ENCODE measurements around the gene EHBP1.

The EHBP1 gene

DNA sequence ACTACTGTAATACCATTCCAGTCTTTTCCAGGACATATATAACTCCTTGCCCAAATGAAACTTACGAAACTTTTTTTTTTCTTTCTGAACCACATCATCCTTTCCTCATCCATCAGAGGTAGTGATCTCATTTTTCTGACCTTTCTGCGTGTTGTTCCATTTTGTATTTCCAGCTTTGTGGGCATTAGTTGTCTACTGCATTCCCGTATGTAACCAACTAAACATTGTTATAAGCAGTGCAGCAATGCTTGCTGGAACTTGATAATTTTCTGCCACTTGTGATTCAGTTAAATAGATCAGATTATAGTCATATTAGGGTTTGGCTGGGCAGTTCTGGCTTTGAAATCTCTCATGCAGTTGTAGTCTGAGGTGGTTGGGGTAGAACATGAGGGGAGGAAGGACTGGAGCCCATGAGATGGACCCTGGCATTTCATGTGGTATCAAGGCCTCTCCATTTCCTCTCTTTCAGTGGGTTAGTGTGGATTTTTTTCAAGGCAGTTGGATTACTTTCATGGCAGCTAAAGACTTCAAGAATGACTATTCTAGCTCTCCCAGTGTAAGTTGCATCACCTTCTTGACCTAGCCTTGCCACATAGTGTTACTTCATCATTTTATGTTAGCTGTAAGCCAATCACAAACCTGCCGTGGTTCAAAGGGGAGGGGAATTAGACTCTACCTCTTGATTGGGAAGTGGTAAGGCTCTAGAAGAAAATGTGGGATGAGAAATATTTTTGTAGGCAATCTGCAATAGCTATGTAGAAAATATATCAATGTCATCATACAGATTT is 80.5 kb downstream of the EHBP1 start:
- H3K4me3 ChIP-seq (ENCODE audit: low read depth, low read length), result no peak overlapping the region
- DNase-seq (ENCODE audit: low read depth), result peak; percentile 87
- TF ChIP-seq, protein P1, sequence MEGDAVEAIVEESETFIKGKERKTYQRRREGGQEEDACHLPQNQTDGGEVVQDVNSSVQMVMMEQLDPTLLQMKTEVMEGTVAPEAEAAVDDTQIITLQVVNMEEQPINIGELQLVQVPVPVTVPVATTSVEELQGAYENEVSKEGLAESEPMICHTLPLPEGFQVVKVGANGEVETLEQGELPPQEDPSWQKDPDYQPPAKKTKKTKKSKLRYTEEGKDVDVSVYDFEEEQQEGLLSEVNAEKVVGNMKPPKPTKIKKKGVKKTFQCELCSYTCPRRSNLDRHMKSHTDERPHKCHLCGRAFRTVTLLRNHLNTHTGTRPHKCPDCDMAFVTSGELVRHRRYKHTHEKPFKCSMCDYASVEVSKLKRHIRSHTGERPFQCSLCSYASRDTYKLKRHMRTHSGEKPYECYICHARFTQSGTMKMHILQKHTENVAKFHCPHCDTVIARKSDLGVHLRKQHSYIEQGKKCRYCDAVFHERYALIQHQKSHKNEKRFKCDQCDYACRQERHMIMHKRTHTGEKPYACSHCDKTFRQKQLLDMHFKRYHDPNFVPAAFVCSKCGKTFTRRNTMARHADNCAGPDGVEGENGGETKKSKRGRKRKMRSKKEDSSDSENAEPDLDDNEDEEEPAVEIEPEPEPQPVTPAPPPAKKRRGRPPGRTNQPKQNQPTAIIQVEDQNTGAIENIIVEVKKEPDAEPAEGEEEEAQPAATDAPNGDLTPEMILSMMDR (IDR thresholded peaks at IDR 0.05; ENCODE audit: low read depth, low read length), result no peak
- no peak for TF ChIP-seq MAX (IDR thresholded peaks at IDR 0.05; ENCODE audit: low read depth, low read length)
- no peak for TF ChIP-seq MYC (IDR thresholded peaks at IDR 0.05; ENCODE audit: low read depth, low read length)
- TF ChIP-seq POLR2A (IDR thresholded peaks at IDR 0.05; ENCODE audit: extremely low read depth, insufficient read length), result no peak

DNA sequence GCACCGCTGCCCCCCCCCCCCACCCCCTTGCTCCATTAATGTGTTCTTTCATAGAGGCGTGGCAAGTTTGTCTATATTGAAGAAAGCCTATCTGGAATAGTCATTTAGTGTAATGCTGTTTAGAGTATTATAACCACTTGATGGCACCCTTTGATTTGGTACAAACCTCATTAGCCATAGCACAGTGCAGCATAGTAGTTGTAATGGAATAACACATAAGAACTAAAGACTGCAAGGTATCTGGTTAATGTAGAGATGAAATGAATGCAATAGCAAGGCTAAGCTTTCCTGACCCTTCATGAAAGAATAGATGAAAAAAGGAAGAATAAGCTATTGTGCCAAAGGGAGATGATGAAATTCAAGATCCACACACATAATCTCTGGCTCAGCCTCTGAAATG is 81.9 kb downstream of the EHBP1 start:
- peak; percentile 58 for DNase-seq (ENCODE audit: low read depth)
- H3K4me3 ChIP-seq (ENCODE audit: low read depth, low read length), result no peak overlapping the region
- TF ChIP-seq POLR2A (IDR thresholded peaks at IDR 0.05; ENCODE audit: extremely low read depth, insufficient read length) (no peak), MAX (IDR thresholded peaks at IDR 0.05; ENCODE audit: low read depth, low read length) (no peak), MYC (IDR thresholded peaks at IDR 0.05; ENCODE audit: low read depth, low read length) (no peak)
- TF ChIP-seq, protein P1 (IDR thresholded peaks at IDR 0.05; ENCODE audit: low read depth, low read length), result no peak

DNA sequence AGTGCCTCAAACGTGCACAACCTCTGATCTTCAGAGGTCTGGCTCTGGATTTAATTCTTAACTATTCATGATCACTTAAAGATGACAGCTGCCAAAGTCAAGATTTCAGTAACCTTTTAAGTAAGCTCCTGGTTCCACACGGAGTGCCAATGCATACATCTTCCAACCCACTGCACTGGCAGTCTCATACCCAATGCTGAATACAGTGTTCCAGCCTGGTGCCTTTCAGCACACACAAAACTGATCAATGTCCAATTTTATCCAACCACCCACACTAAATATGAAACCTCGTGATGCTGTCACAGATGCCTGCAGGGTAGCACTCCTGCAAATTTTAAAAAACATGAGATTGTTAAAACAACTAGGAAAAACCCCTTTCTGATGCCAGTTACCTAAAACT is 84.0 kb downstream of the EHBP1 start:
- TF ChIP-seq POLR2A (IDR thresholded peaks at IDR 0.05; ENCODE audit: extremely low read depth, insufficient read length) (no peak), MAX (IDR thresholded peaks at IDR 0.05; ENCODE audit: low read depth, low read length) (no peak), MYC (IDR thresholded peaks at IDR 0.05; ENCODE audit: low read depth, low read length) (no peak)
- TF ChIP-seq, protein P1 (IDR thresholded peaks at IDR 0.05; ENCODE audit: low read depth, low read length), result no peak
- H3K4me3 ChIP-seq (ENCODE audit: low read depth, low read length), result no peak overlapping the region
- no peak for DNase-seq (ENCODE audit: low read depth)

GRCh38 chr2:62789918-62790317 is 84.4 kb downstream of the EHBP1 start:
- DNase-seq (ENCODE audit: low read depth), result no peak
- H3K4me3 ChIP-seq (ENCODE audit: low read depth, low read length), result no peak overlapping the region
- TF ChIP-seq, protein P1 (IDR thresholded peaks at IDR 0.05; ENCODE audit: low read depth, low read length), result no peak
- no peak for TF ChIP-seq MAX (IDR thresholded peaks at IDR 0.05; ENCODE audit: low read depth, low read length)
- TF ChIP-seq POLR2A (IDR thresholded peaks at IDR 0.05; ENCODE audit: extremely low read depth, insufficient read length), result no peak
- no peak for TF ChIP-seq MYC (IDR thresholded peaks at IDR 0.05; ENCODE audit: low read depth, low read length)

DNA sequence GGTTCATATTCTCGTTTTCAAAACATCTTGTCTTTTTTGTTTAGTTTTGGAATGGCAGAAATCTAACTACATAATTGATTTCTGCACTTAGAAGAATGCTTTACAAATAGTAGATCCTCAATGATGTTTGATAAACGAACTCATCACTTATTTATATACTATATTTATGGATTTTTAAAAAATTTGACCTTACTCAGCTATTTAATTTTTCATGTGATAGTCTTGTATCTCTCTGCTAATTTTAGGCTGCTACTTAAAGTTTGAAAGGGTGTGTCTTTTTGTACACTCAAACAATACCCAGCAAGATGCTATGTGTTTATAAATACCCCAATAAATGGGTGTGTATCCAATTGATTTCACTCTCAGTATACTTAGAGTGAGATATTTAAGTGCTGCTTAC is 86.9 kb downstream of the EHBP1 start:
- DNase-seq (ENCODE audit: low read depth), result no peak
- TF ChIP-seq MAX (IDR thresholded peaks at IDR 0.05; ENCODE audit: low read depth, low read length), result no peak
- TF ChIP-seq, protein P1 (IDR thresholded peaks at IDR 0.05; ENCODE audit: low read depth, low read length), result no peak
- no peak for TF ChIP-seq POLR2A (IDR thresholded peaks at IDR 0.05; ENCODE audit: extremely low read depth, insufficient read length)

More for the DNA sequence above, 86.9 kb downstream of the EHBP1 start:
- no peak overlapping the region for H3K4me3 ChIP-seq (ENCODE audit: low read depth, low read length)
